Epithelial cell of esophagus (primary cell): ENCODE results near the gene MICU2.
A peak's percentile ranks its signal among the peaks of the same experiment; 100 is the strongest.
"Not testable (repeated sequence)": the region's sequence is repeated elsewhere in the genome, so short reads cannot be mapped to it uniquely, and the experiment has no call there.

Experiments
- DNase-seq: peaks from one replicate; pipeline ENCODE4 v3.0.0; 2010; ENCODE audit warnings: low read depth
- H3K4me3 ChIP-seq: 2 replicates; pipeline ENCODE4 v1.5.1; 2011; ENCODE audit warnings: mild to moderate bottlenecking, low read length, control low read depth
- TF ChIP-seq, protein P1 (sequence below): IDR thresholded peaks from 2 replicates; pipeline ENCODE4 v1.5.1; 2011; ENCODE audit warnings: low read depth, mild to moderate bottlenecking, low read length, control low read depth, inconsistent platforms; ENCODE audit not compliant: insufficient read depth; ENCODE audit errors: missing control alignments

Gene MICU2

GRCh38 chr13:21595546-21595822, 8.5 kb downstream of the MICU2 start:
- TF ChIP-seq, protein P1, sequence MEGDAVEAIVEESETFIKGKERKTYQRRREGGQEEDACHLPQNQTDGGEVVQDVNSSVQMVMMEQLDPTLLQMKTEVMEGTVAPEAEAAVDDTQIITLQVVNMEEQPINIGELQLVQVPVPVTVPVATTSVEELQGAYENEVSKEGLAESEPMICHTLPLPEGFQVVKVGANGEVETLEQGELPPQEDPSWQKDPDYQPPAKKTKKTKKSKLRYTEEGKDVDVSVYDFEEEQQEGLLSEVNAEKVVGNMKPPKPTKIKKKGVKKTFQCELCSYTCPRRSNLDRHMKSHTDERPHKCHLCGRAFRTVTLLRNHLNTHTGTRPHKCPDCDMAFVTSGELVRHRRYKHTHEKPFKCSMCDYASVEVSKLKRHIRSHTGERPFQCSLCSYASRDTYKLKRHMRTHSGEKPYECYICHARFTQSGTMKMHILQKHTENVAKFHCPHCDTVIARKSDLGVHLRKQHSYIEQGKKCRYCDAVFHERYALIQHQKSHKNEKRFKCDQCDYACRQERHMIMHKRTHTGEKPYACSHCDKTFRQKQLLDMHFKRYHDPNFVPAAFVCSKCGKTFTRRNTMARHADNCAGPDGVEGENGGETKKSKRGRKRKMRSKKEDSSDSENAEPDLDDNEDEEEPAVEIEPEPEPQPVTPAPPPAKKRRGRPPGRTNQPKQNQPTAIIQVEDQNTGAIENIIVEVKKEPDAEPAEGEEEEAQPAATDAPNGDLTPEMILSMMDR = no peak
- no peak overlapping the region for H3K4me3 ChIP-seq
- peak; percentile 34 for DNase-seq

GRCh38 chr13:21594715-21595545, 9.0 kb downstream of the MICU2 start:
- no peak for DNase-seq
- TF ChIP-seq, protein P1 = no peak
- H3K4me3 ChIP-seq = no peak overlapping the region

GRCh38 chr13:21590665-21591456, 13.1 kb downstream of the MICU2 start:
- H3K4me3 ChIP-seq, DNase-seq: not testable (repeated sequence)

DNA sequence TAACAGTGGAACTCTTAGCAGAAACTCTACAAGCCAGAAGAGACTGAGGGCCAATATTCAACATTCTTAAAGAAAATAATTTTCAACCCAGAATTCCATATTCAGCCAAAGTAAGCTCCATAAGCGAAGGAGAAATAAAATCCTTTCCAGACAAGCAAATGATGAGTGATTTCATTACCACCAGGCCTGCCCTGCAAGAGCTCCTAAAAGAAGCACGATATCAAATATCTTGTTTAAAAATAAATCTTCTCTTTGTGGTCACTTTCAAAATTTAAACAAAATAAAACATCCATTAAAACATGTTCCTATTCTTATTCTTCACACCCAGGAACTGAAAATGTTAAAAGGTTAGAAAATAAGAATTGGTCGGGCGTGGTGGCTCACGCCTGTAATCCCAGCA, 13.7 kb downstream of the MICU2 start:
- TF ChIP-seq, protein P1 = no peak
- DNase-seq = no peak
- H3K4me3 ChIP-seq = no peak overlapping the region

- H3K4me3 ChIP-seq = not testable (repeated sequence)
- DNase-seq = peak; percentile 27
Measured at GRCh38 chr13:21589510-21589909, 14.5 kb downstream of the MICU2 start.

- H3K4me3 ChIP-seq = not testable (repeated sequence)
- peak; percentile 32 for DNase-seq
Measured at GRCh38 chr13:21588411-21588810, 15.6 kb downstream of the MICU2 start.

DNA sequence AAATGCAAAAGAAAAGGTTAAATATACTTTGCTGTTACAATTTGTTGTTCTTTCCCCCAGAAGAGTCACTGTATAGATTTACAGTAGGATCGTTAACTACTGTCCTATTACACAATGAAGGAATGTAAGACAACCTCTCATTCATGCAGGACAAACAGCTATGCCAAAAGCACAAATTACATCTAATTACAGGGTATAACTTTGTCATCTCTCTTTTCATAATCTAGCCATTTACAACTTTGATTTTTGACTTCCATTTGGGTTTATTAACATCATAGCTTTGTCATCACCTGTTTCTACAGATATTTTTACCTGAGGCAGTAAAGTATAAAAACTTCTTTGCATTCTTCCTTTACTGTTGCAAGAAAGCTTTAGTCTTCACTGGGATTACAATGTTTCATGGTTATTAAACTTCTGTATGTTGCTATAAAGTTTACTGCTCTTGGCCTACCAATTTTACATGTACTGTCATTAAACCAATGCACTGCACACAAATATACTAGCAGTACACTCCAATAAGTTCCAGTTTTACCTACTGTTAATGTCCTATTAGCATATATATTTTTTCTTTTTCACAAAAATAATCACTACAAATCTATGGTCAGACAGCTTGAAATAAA, 18.9 kb downstream of the MICU2 start:
- DNase-seq = no peak
- H3K4me3 ChIP-seq = no peak overlapping the region
- TF ChIP-seq, protein P1 = no peak

DNA sequence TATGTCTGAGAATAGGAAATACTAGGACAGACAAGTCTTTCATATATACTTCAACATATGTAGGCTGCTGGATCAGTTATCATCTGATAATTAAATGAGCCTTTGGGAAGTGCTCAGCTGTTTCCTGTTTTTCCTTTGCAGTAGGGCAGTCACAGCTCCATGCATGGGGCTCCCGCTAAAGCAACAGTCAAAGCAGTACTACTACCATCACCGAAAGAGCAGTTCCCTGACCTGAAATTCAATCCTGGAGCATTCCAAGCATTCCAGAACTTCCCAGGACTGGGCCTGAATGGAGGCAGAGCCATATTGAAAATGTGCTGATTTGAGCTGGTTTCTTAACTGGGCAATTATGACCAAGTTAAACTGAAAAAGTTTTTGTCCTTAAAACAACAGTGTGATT, 20.5 kb downstream of the MICU2 start:
- no peak for DNase-seq
- TF ChIP-seq, protein P1 = no peak

More for the DNA sequence above, 20.5 kb downstream of the MICU2 start:
- no peak overlapping the region for H3K4me3 ChIP-seq
